ENCODE results near the gene SBNO1. TPM values are rescaled to one million over a fixed set of nuclear protein-coding genes. Genes with fewer than 3 reads are reported as not detected.

The SBNO1 gene
- total and polyA plus RNA-seq, 2 donors (not counting 1 experiment from before 2014, with no cell fraction given): 5.9 to 47.5 TPM

DNA sequence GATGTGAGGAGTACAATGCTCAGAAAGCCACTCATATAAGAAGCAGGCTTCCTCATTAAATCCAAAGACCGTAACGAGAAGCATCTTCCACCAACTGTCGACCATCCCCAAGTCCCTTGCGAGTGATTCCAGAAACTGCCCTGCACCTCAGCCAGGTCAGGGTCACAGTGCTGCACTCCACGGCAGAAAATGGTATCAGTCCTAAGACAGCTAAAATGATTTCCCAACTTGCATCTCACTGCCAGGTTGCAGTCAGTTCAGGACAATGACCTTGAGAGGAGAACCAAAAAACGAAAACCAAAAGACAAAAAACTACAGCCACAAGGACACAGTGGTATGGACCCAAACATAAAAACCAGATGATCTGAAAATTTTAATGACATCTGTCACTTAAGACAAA is 20.6 kb downstream of the SBNO1 start:
- no peak overlapping the region for H3K4me3 Mint-ChIP-seq
- H3K4me1 Mint-ChIP-seq: no peaks in the 10 kb centered on the region
- ChIA-PET CTCF (interaction anchor here (0.7 to 1.0 kb wide), 3 partner anchors 23 to 83 kb away, joined by 3 to 4 read pairs (median 3); no protein-coding TSS in a partner anchor), POLR2A (no interaction called here)
- peaks cover 34% of the 10 kb centered on the region for H4K20me1 ChIP-seq (ENCODE audit: control insufficient read depth, insufficient read depth, low read length, poor library complexity, severe bottlenecking)
- no peaks in the 10 kb centered on the region for H3K9me3 Mint-ChIP-seq (ENCODE audit: insufficient read depth)
- no peak for ATAC-seq (ENCODE audit: low read depth)
- intact Hi-C loops (cut with micrococcal nuclease): no loop called here
- H3K27me3 Mint-ChIP-seq: no peaks in the 10 kb centered on the region
- no peak overlapping the region for H3K4me3 ChIP-seq (ENCODE audit: control extremely low read depth in 1 of 5, extremely low read depth in 1 of 5, insufficient read depth in 1 of 5, low read depth in 2 of 5, low read length in 4 of 5)
- peaks cover 49% of the 10 kb centered on the region for H3K79me2 ChIP-seq (ENCODE audit: control insufficient read depth, insufficient read depth, low read length)
- H3K27ac ChIP-seq (ENCODE audit: low read length in 2 of 2): no peak overlapping the region
- no peak overlapping the region for H3K27ac Mint-ChIP-seq
- H3K4me2 ChIP-seq (replicated peaks; ENCODE audit: low read depth, low read length, poor library complexity, severe bottlenecking): no peak overlapping the region
- H3K4me1 ChIP-seq (ENCODE audit: control insufficient read depth in 2 of 2, insufficient read depth in 2 of 2, low read length in 2 of 2): no peaks in the 10 kb centered on the region
- H3K27me3 ChIP-seq (replicated peaks in 1 of 4; ENCODE audit: control extremely low read depth in 1 of 4, control insufficient read depth in 3 of 4, insufficient read depth in 4 of 4, low read length in 3 of 4): no peaks in the 10 kb centered on the region
- DNase-seq: no peak
- WGBS (ENCODE audit: insufficient coverage): 98% methylated on average over 6 of the region's 6 CpGs
- TF ChIP-seq EZH2 (IDR thresholded peaks at IDR 0.05; ENCODE audit: borderline replicate concordance, insufficient read depth, low read depth, low read length, poor library complexity, severe bottlenecking): no peak
- TF ChIP-seq, protein P1, sequence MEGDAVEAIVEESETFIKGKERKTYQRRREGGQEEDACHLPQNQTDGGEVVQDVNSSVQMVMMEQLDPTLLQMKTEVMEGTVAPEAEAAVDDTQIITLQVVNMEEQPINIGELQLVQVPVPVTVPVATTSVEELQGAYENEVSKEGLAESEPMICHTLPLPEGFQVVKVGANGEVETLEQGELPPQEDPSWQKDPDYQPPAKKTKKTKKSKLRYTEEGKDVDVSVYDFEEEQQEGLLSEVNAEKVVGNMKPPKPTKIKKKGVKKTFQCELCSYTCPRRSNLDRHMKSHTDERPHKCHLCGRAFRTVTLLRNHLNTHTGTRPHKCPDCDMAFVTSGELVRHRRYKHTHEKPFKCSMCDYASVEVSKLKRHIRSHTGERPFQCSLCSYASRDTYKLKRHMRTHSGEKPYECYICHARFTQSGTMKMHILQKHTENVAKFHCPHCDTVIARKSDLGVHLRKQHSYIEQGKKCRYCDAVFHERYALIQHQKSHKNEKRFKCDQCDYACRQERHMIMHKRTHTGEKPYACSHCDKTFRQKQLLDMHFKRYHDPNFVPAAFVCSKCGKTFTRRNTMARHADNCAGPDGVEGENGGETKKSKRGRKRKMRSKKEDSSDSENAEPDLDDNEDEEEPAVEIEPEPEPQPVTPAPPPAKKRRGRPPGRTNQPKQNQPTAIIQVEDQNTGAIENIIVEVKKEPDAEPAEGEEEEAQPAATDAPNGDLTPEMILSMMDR (IDR thresholded peaks at IDR 0.05): no peak
- no peak overlapping the region for H3K9ac ChIP-seq (ENCODE audit: low read length)
- H2AFZ ChIP-seq (ENCODE audit: insufficient read depth, low read depth, low read length, poor library complexity, severe bottlenecking): no peak overlapping the region
- H3K9me3 ChIP-seq (ENCODE audit: control extremely low read depth in 1 of 3, control insufficient read depth in 2 of 3, insufficient read depth in 1 of 3, low read length in 2 of 3): no peaks in the 10 kb centered on the region
- peaks cover 16 to 68% of the 10 kb centered on the region in 2 experiments for H3K36me3 ChIP-seq (replicated peaks in 1 of 2; ENCODE audit: control extremely low read depth in 1 of 2, control insufficient read depth in 1 of 2, extremely low read depth in 1 of 2, insufficient read depth in 2 of 2, low read length in 1 of 2)

GRCh38 chr12:123337070-123337469 is 27.6 kb downstream of the SBNO1 start:
- Histone ChIP-seq H4K20me1 (ENCODE audit: control insufficient read depth, insufficient read depth, low read length, poor library complexity, severe bottlenecking) (peaks cover 25% of the 10 kb centered on the region), H3K36me3 (replicated peaks in 1 of 2; ENCODE audit: control extremely low read depth in 1 of 2, control insufficient read depth in 1 of 2, extremely low read depth in 1 of 2, insufficient read depth in 2 of 2, low read length in 1 of 2) (peaks cover 3 to 59% of the 10 kb centered on the region in 2 experiments), H3K27me3 (replicated peaks in 1 of 4; ENCODE audit: control extremely low read depth in 1 of 4, control insufficient read depth in 3 of 4, insufficient read depth in 4 of 4, low read length in 3 of 4) (no peaks in the 10 kb centered on the region), H3K9me3 (ENCODE audit: control extremely low read depth in 1 of 3, control insufficient read depth in 2 of 3, insufficient read depth in 1 of 3, low read length in 2 of 3) (no peaks in the 10 kb centered on the region), H3K9ac (ENCODE audit: low read length) (no peak overlapping the region), H3K4me1 (ENCODE audit: control insufficient read depth in 2 of 2, insufficient read depth in 2 of 2, low read length in 2 of 2) (no peaks in the 10 kb centered on the region), H3K79me2 (ENCODE audit: control insufficient read depth, insufficient read depth, low read length) (peaks cover 35% of the 10 kb centered on the region), H3K4me3 (ENCODE audit: control extremely low read depth in 1 of 5, extremely low read depth in 1 of 5, insufficient read depth in 1 of 5, low read depth in 2 of 5, low read length in 4 of 5) (no peak overlapping the region), H3K4me2 (replicated peaks; ENCODE audit: low read depth, low read length, poor library complexity, severe bottlenecking) (no peak overlapping the region), H3K27ac (ENCODE audit: low read length in 2 of 2) (no peak overlapping the region), H2AFZ (ENCODE audit: insufficient read depth, low read depth, low read length, poor library complexity, severe bottlenecking) (no peak overlapping the region)
- H3K4me3 Mint-ChIP-seq: no peak overlapping the region
- CTCF ChIA-PET: no interaction called here
- POLR2A ChIA-PET: no interaction called here
- intact Hi-C loops (cut with micrococcal nuclease): no loop called here
- ATAC-seq (ENCODE audit: low read depth): no peak
- H3K27me3 Mint-ChIP-seq: no peaks in the 10 kb centered on the region
- TF ChIP-seq EZH2 (IDR thresholded peaks at IDR 0.05; ENCODE audit: borderline replicate concordance, insufficient read depth, low read depth, low read length, poor library complexity, severe bottlenecking): no peak
- TF ChIP-seq, protein P1 (IDR thresholded peaks at IDR 0.05): no peak
- H3K4me1 Mint-ChIP-seq: peaks cover 5% of the 10 kb centered on the region
- no peak for DNase-seq
- WGBS (ENCODE audit: insufficient coverage): no CpG with 5 or more reads among the region's 5 CpGs
- H3K9me3 Mint-ChIP-seq (ENCODE audit: insufficient read depth): no peaks in the 10 kb centered on the region
- H3K27ac Mint-ChIP-seq: no peak overlapping the region
